Activated CD4-positive, CD25-positive, alpha-beta regulatory T cell treated with anti-CD3 and anti-CD28 coated beads, Interleukin-2, amount 50 U/mL, for 24 hours (primary cell): ENCODE data around the gene DEGS2.

ENCODE experiments used
- ATAC-seq, 2 donors: fragments of 150-1000 bp; cut with Tn5 transposase; one replicate each; pipeline ENCODE4 v1.10.0; 2021; ENCODE audit warnings: mild to moderate bottlenecking in 1 of 2, moderate library complexity in 1 of 2

DEGS2 gene

GRCh38 chr14:100130521-100130920, 28.9 kb downstream of the DEGS2 start:
- ATAC-seq, result no peak

GRCh38 chr14:100129161-100129589, 30.3 kb downstream of the DEGS2 start:
- no peak for ATAC-seq

- ATAC-seq, result no peak
These were observed 30.8 kb downstream of the DEGS2 start for GRCh38 chr14:100128688-100129087.

GRCh38 chr14:100127853-100128455, 31.5 kb downstream of the DEGS2 start:
- ATAC-seq, result no peak

GRCh38 chr14:100126401-100126800, 33.0 kb downstream of the DEGS2 start:
- no peak for ATAC-seq

GRCh38 chr14:100124551-100125088, 34.8 kb downstream of the DEGS2 start:
- no peak for ATAC-seq

- no peak for ATAC-seq
These were observed 35.8 kb downstream of the DEGS2 start for GRCh38 chr14:100123618-100124017.

- no peak for ATAC-seq
These were observed 36.8 kb downstream of the DEGS2 start for GRCh38 chr14:100122481-100123223.

- ATAC-seq, result no peak
These were observed 37.6 kb downstream of the DEGS2 start for GRCh38 chr14:100121643-100122480.

- no peak for ATAC-seq
These were observed 38.7 kb downstream of the DEGS2 start for GRCh38 chr14:100120522-100121269.

GRCh38 chr14:100119251-100119650, 40.2 kb downstream of the DEGS2 start:
- no peak for ATAC-seq

GRCh38 chr14:100118396-100119011, 40.9 kb downstream of the DEGS2 start:
- ATAC-seq, result peak in 1 of 2 donors; percentile 33

- no peak for ATAC-seq
These were observed 41.6 kb downstream of the DEGS2 start for GRCh38 chr14:100117633-100118395.

GRCh38 chr14:100117026-100117425, 42.4 kb downstream of the DEGS2 start:
- no peak for ATAC-seq

- ATAC-seq, result no peak
These were observed 43.3 kb downstream of the DEGS2 start for GRCh38 chr14:100116134-100116533.

GRCh38 chr14:100115726-100116125, 43.7 kb downstream of the DEGS2 start:
- no peak for ATAC-seq

- no peak for ATAC-seq
These were observed 44.2 kb downstream of the DEGS2 start for GRCh38 chr14:100115236-100115635.

- ATAC-seq, result no peak
These were observed 45.2 kb downstream of the DEGS2 start for GRCh38 chr14:100114109-100114765.

- no peak for ATAC-seq
These were observed 47.3 kb downstream of the DEGS2 start for GRCh38 chr14:100111931-100112704.

- ATAC-seq, result no peak
These were observed 48.6 kb downstream of the DEGS2 start for GRCh38 chr14:100110816-100111215.
